GM18870 (cell line): ENCODE data around the gene NCS1.

ENCODE experiments used
- ATAC-seq: cut with Tn5 transposase; IDR thresholded peaks from one replicate; pipeline ENCODE4 v1.9.1; 2021; ENCODE audit warnings: moderate library complexity; ENCODE audit not compliant: unreplicated experiment

NCS1 gene

DNA sequence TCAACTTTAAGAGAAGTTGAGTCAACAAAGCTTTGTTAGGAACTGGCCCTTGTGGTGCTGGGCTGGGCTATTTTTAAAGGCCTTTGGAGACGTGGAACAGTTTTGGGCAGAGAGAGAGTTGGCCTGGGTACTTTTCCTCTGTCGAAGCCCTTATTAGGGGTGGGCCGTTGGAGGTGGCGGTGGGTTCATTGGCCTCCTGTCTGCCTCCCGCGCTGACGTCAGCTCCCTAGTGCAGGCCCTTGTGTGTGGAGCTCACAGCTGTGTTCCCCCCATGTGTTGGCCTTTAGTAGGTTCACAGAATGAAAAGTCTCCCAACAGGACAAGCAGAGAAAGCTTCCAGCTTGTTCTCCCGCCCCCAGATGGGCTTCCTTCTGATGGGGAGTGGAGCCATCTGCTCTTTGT lies 2.7 kb downstream of the NCS1 start:
- no peak for ATAC-seq

DNA sequence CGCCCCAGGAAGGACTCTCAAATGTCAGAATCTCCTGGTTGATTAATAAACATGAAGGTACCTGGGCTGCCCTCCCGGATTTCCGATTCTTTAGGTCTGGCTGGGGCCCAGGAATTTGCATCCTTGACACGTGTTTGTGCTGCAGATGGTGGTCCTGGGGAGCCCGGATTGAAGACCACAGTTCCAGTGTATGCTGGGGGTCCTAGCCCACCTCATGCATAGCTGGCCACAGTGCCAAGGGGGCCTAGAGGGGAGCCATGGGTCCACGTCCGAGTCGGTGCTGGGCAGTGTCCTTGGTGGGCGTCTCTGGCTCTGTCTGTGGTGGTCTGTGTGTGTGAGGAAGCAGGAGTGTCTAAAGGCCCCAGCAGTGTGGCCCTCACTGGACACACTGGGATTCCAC lies 3.2 kb downstream of the NCS1 start:
- ATAC-seq, result no peak

GRCh38 chr9:130176760-130177159 lies 4.6 kb downstream of the NCS1 start:
- no peak for ATAC-seq

DNA sequence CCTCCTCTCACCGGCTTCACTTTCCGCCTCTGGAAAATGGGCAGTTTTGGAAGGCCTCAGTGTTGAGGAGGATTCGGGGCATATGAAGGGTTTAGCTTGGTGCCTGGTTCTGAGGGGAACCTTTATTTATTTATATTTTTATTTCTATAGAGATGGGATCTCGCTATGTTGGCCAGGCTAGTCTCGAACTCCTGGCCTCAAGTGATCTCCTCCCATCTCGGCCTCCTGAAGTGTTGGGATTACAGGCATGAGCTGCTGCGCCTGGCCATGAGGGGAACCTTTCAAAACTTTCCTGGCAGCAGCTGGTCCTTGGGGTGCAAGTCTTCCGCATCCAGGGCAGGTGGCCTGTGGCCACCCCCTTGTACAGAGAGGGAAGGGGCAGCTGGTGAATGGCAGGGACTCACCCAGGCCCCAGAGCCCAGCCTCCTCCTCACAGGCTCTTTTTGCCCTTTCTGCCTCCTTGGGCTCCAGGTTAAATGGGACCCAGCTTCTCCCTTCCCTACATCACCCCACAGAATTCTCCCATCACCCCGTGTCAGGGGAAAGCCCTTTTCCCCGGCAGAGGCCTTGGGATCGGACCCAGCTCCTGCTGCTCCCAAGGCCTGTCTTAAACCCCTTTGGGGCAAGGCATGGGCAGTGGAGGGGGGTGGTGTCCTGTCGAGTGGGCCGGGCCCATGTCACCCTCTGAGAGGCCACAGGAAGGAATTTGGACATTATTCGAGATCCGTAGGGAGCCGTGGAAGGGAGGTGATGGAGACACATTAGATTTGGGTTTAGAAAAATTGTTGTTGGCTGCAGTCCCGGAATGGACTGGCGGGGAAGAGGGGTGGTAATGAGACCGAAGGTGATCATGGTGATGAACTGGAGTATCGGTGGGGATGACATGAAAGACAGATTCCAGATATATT lies 5.9 kb downstream of the NCS1 start:
- ATAC-seq, result no peak

DNA sequence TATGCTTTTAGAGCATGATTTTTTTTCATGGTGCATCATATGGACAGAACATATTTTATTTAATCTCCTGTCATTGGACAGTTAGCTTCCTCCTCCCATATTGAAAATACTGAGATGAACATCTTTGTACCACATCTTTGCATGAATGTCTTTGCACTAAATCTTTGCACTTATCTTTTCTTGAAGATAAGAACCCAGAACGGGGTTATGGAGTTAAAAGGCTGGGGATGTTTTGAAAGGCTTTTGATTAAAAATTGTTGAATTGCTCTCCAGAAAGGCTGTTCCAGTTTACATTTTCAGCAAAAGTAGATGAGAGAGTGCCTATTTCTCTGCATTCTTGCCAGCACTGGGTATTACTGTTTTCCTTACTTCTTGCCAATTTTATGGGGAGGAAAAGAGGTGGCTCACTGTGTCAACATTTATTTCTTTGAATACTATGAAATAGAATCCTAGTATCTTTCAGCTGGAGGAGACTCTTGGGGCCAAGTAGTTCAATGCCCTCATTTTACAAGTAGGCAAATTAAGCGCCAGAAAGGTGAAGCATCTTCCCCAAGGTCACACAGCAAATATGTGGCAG lies 7.2 kb downstream of the NCS1 start:
- ATAC-seq, result no peak

- ATAC-seq, result no peak
These were observed 8.3 kb downstream of the NCS1 start for GRCh38 chr9:130180516-130180915.

DNA sequence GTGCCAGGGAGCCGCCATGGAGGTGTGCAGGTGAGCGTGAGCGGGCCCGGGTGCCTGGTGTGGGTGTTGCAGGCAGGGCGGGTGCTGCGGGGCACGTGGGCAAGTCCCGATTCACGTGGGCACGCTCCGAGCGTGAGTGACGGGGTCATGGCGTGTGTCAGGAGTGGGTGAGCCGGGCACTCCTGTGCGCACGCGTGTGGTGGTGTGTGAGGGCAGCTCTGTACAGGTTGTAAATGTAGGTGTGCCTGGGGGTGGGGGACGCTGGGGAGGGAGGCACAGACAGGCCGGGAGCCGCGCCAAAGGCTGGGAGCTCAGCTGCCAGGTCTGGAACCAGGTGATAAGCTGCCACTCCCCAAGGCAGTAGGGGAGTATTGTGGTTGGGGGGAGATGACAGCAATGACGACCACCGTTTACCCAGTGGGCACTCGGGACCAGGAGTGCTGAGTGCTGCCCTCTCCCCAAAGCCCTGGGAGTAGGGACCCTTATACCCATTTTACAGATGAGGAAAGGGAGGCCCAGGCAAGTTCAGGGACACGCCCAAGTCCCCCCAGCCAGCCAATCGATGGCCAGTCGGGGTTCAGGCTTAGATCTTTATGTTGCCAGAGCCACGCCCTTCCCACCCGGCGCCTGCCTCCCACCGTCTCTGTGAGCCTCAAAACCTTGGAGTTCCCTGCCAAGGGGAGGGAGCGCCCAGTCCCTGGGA lies 9.6 kb downstream of the NCS1 start:
- no peak for ATAC-seq

GRCh38 chr9:130182381-130182909 lies 10.2 kb downstream of the NCS1 start:
- no peak for ATAC-seq

- ATAC-seq, result no peak
These were observed 11.0 kb downstream of the NCS1 start for GRCh38 chr9:130183133-130183762.

DNA sequence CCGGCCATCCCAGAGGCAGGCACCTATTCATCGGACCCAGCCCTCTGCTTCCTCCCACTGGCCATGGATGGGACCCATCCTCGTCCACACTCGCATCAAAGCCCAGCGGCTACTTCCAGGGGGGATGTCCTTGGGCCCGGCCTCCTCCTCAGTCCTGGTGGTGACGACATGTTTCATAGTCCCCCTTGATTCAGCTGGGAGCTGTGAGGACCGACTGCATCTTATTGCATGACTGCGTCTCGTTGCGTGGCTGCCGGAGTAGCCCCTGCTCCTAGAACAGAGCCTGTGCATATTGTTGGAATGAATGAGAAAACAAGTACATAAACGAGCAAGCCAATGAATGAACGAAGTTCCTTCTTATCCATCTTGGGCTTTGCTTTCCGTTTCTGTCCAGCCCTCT lies 12.8 kb downstream of the NCS1 start:
- ATAC-seq, result no peak

GRCh38 chr9:130185490-130186031 lies 13.4 kb downstream of the NCS1 start:
- ATAC-seq, result no peak

GRCh38 chr9:130186051-130186450 lies 13.8 kb downstream of the NCS1 start:
- no peak for ATAC-seq

GRCh38 chr9:130186839-130187522 lies 14.8 kb downstream of the NCS1 start:
- ATAC-seq, result no peak

GRCh38 chr9:130187523-130187846 lies 15.3 kb downstream of the NCS1 start:
- no peak for ATAC-seq

- no peak for ATAC-seq
These were observed 16.8 kb downstream of the NCS1 start for GRCh38 chr9:130188860-130189481.

DNA sequence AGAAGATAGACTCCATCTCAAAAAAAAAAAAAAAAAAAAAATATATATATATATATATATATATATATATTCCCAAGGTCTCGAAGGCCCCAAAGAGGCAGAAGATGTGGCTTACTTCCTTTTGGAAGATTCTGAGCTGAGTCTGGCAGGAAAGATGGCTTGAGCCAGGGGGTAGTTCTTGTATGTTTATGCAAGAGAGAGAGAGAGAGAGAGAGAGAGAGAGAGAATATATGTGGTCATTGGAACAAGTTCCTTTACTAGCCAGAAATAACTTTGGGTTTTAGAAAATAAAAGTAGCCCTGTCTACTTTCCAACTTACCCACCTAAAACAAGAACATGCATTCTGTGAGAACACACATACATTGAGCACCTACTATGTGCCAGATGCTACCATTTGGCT lies 17.6 kb downstream of the NCS1 start:
- no peak for ATAC-seq

GRCh38 chr9:130191068-130191748 lies 19.0 kb downstream of the NCS1 start:
- ATAC-seq, result no peak

GRCh38 chr9:130191749-130192120 lies 19.5 kb downstream of the NCS1 start:
- no peak for ATAC-seq

DNA sequence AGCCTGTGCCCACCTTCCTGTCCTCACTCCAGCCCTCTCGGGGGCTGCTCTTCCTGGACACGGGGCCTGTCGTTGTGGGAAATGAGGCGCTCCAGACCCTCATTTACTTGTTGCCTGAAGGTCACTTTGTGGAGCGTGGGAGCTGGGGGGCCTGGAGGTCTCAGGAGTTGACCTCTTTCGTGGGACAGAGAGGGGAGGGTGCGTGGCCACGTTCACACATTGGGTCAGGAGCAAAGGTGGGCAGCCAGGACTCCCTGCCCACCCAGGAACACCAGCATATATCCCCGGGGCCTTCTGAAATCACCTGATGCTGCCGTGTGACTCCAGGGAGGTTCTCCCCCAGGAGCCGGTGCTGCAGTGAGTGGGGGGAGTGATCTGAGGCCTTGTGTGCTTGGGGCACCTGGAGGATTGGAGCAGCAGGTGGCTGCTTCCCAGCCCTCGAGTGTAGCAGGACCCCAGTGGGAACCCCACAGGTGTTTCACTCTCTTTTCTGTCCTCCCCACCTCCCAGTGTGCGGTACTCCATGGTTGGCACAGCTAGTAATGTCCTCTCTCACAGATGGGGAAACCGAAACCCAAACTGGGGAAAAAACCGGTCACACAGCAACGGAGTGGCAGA lies 20.3 kb downstream of the NCS1 start:
- no peak for ATAC-seq
